Prostate gland (tissue), 2 donors: Measurements from ENCODE around the gene AHR. TPM values are rescaled to one million over a fixed set of nuclear protein-coding genes. Genes with fewer than 3 reads are reported as not detected.

Experiments
- DNase-seq: peaks from one replicate; pipeline ENCODE4 v3.0.0-alpha.2; 2019; ENCODE audit warnings: low spot score
- H3K27ac ChIP-seq, 2 donors: fragments of 200-600 bp; sonication (generic); 2 replicates each; pipeline ENCODE4 v1.5.1; 2017 to 2019
- H3K27me3 ChIP-seq: fragments of 200-600 bp; sonication (generic); replicated peaks from 2 replicates; pipeline ENCODE4 v1.5.1; 2019; ENCODE audit not compliant: insufficient read depth
- H3K36me3 ChIP-seq, 2 donors: fragments of 200-600 bp; sonication (generic); 1 replicate in 1 of 2; 2 replicates in 1 of 2; pipeline versions ENCODE4 v1.5.1 to v1.8.1; 2017 to 2019
- H3K4me1 ChIP-seq: fragments of 200-600 bp; sonication (generic); replicated peaks from 2 replicates; pipeline ENCODE4 v1.5.1; 2019
- H3K4me3 ChIP-seq, 2 donors: fragments of 200-600 bp; sonication (generic); 2 replicates each; pipeline ENCODE4 v1.5.1; 2017 to 2019
- H3K9me3 ChIP-seq: fragments of 200-600 bp; sonication (generic); 2 replicates; pipeline ENCODE4 v1.5.1; 2017
- POLR2A ChIP-seq: fragments of 450-650 bp; IDR thresholded peaks from one replicate; pipeline ENCODE4 v1.6.1; 2016; ENCODE audit warnings: antibody characterized with exemption, mild to moderate bottlenecking
- POLR2AphosphoS5 ChIP-seq: sonication (generic); formaldehyde crosslinking; IDR thresholded peaks from one replicate; pipeline ENCODE4 v1.6.1; 2017; ENCODE audit warnings: antibody characterized with exemption
- WGBS: methylation state at CpG from one replicate; pipeline ENCODE4 v1.1.5; 2018; 5-methylcytosine and 5-hydroxymethylcytosine counted together
- intact Hi-C: fragments of 100-400 bp; cut with DNase I; formaldehyde crosslinking; loops from one replicate; pipeline ENCODE4 v1.14.2; 2022
- total RNA-seq, 2 donors: library from RNA; depleted of rRNA; stranded (reverse); fragments of >200 nt; gene quantifications; one replicate each; pipeline ENCODE4 v1.1.0, GENCODE V29; 2016
- TF ChIP-seq, protein P1 (sequence below), 4 experiments: fragments of 200-600 bp in 2 of 4; fragments of 450-650 bp in 2 of 4; sonication (generic) in 2 of 4; IDR thresholded peaks; 1 replicate in 3 of 4; 2 replicates in 1 of 4; pipeline ENCODE4 v1.5.1; 2016 to 2019; ENCODE audit warnings: antibody characterized with exemption in 4 of 4, mild to moderate bottlenecking in 2 of 4, moderate library complexity in 2 of 4

AHR gene
- total RNA-seq, 2 donors from 2014 or later: 49.4 to 55.7 TPM

- intact Hi-C loops: no loop called here
- no peaks in the 10 kb centered on the region for H3K36me3 ChIP-seq
- H3K27me3 ChIP-seq: no peaks in the 10 kb centered on the region
- H3K27ac ChIP-seq: no peak overlapping the region
- no peak for DNase-seq
- TF ChIP-seq, protein P1, sequence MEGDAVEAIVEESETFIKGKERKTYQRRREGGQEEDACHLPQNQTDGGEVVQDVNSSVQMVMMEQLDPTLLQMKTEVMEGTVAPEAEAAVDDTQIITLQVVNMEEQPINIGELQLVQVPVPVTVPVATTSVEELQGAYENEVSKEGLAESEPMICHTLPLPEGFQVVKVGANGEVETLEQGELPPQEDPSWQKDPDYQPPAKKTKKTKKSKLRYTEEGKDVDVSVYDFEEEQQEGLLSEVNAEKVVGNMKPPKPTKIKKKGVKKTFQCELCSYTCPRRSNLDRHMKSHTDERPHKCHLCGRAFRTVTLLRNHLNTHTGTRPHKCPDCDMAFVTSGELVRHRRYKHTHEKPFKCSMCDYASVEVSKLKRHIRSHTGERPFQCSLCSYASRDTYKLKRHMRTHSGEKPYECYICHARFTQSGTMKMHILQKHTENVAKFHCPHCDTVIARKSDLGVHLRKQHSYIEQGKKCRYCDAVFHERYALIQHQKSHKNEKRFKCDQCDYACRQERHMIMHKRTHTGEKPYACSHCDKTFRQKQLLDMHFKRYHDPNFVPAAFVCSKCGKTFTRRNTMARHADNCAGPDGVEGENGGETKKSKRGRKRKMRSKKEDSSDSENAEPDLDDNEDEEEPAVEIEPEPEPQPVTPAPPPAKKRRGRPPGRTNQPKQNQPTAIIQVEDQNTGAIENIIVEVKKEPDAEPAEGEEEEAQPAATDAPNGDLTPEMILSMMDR (IDR thresholded peaks at IDR 0.05): no peak
- no peak for TF ChIP-seq POLR2A
- TF ChIP-seq POLR2AphosphoS5: no peak
- no peaks in the 10 kb centered on the region for H3K4me1 ChIP-seq
- H3K4me3 ChIP-seq: no peak overlapping the region
- H3K9me3 ChIP-seq: no peaks in the 10 kb centered on the region
Observed at GRCh38 chr7:17315974-17316373, 17.5 kb downstream of the AHR start.

GRCh38 chr7:17318146-17318545, 19.7 kb downstream of the AHR start:
- TF ChIP-seq POLR2AphosphoS5 (no peak), POLR2A (no peak)
- TF ChIP-seq, protein P1 (IDR thresholded peaks at IDR 0.05): no peak
- Histone ChIP-seq H3K36me3 (no peaks in the 10 kb centered on the region), H3K4me3 (no peak overlapping the region), H3K27me3 (no peaks in the 10 kb centered on the region), H3K4me1 (no peaks in the 10 kb centered on the region), H3K9me3 (no peaks in the 10 kb centered on the region), H3K27ac (no peak overlapping the region)
- 81% methylated on average over 3 of the region's 3 CpGs for WGBS
- intact Hi-C loops: no loop called here
- no peak for DNase-seq

DNA sequence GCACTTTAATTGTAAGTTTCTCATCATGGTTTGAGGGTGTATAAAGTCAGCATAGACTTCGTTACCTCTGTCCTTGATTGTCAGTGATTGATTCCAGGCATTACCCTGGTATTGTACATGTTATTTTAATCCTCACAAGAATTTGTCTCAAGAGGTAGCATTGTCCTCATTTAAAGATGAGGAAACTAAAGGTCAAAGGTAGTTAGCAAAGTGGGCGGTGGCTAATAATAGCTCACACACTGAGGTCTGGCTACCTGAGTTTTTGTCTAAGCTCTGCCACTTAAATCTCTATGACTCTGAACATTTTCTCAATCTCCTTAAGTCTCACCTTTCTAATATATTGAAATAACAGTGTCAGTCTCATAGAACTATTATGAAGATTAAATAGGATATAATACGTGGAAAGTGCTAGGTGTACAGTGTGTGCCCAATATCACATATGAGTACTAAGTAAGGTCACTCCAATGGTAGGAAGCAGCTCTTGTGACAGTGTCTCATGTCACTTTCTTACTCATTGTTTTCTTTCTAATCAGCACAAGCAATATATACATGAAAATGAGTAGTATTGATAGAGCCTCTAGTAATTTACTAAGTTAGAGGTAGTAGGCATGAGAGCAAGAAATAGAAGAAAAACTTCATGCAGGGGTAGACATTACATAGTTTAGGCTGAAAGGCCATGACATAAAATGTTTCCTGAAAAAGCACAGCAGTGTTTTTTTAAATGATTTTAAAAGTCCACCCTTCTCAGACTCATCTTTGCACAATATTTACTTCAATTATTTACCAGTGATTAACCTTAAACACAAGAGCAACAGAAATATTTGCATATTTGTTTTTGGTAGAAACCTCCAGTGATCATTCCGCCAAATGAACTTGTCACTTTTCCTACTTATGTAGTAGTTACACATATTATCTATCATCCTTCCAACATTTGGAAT, 21.0 kb downstream of the AHR start:
- no peak overlapping the region for H3K4me3 ChIP-seq
- H3K4me1 ChIP-seq: no peaks in the 10 kb centered on the region
- intact Hi-C loops: no loop called here
- no peaks in the 10 kb centered on the region for H3K36me3 ChIP-seq
- DNase-seq: no peak
- 94% methylated on average over 4 of the region's 4 CpGs for WGBS
- no peak overlapping the region for H3K27ac ChIP-seq
- TF ChIP-seq POLR2A: no peak
- no peak for TF ChIP-seq POLR2AphosphoS5
- TF ChIP-seq, protein P1 (IDR thresholded peaks at IDR 0.05): no peak
- no peaks in the 10 kb centered on the region for H3K27me3 ChIP-seq
- no peaks in the 10 kb centered on the region for H3K9me3 ChIP-seq

- no peak for DNase-seq
- TF ChIP-seq, protein P1 (IDR thresholded peaks at IDR 0.05): no peak
- TF ChIP-seq POLR2AphosphoS5 (no peak), POLR2A (no peak)
- Histone ChIP-seq H3K9me3 (no peaks in the 10 kb centered on the region), H3K36me3 (no peaks in the 10 kb centered on the region), H3K4me1 (no peaks in the 10 kb centered on the region), H3K27me3 (no peaks in the 10 kb centered on the region), H3K27ac (no peak overlapping the region), H3K4me3 (no peak overlapping the region)
- intact Hi-C loops: no loop called here
Observed at GRCh38 chr7:17320102-17320497, 21.6 kb downstream of the AHR start.

DNA sequence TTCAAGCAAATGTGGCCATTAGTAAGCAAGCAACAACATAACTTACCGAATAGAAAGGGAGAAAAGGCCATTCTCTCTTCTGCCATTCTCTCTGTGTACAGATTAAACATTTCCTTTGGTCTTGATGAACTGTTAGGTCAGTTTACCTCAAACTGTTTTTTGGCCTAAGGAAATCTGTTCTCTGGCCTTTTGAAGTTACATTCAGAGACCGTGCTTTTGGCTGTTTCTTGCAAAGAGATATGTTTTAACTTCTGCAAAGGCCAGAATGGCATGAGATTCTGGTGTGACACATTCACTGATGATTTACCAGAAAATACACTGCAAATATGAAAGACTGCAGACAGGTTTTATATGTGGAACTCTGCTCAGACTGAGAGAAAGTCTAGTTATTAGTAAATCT, 22.2 kb downstream of the AHR start:
- 54% methylated on average over 2 of the region's 2 CpGs for WGBS
- H3K36me3 ChIP-seq: no peaks in the 10 kb centered on the region
- intact Hi-C loops: no loop called here
- H3K27me3 ChIP-seq: no peaks in the 10 kb centered on the region
- H3K27ac ChIP-seq: no peak overlapping the region
- TF ChIP-seq POLR2AphosphoS5 (no peak), POLR2A (no peak)
- TF ChIP-seq, protein P1 (IDR thresholded peaks at IDR 0.05): no peak
- H3K4me3 ChIP-seq: no peak overlapping the region
- no peak for DNase-seq
- no peaks in the 10 kb centered on the region for H3K4me1 ChIP-seq
- no peaks in the 10 kb centered on the region for H3K9me3 ChIP-seq
